GM19193 (cell line): ENCODE measurements around the gene ATP8B3.

Experiments
- POLR2A ChIP-seq: IDR thresholded peaks from 4 replicates; pipeline ENCODE4 v1.6.1; 2011; ENCODE audit not compliant: insufficient read depth, insufficient read length; ENCODE audit errors: extremely low read depth

ATP8B3 gene

DNA sequence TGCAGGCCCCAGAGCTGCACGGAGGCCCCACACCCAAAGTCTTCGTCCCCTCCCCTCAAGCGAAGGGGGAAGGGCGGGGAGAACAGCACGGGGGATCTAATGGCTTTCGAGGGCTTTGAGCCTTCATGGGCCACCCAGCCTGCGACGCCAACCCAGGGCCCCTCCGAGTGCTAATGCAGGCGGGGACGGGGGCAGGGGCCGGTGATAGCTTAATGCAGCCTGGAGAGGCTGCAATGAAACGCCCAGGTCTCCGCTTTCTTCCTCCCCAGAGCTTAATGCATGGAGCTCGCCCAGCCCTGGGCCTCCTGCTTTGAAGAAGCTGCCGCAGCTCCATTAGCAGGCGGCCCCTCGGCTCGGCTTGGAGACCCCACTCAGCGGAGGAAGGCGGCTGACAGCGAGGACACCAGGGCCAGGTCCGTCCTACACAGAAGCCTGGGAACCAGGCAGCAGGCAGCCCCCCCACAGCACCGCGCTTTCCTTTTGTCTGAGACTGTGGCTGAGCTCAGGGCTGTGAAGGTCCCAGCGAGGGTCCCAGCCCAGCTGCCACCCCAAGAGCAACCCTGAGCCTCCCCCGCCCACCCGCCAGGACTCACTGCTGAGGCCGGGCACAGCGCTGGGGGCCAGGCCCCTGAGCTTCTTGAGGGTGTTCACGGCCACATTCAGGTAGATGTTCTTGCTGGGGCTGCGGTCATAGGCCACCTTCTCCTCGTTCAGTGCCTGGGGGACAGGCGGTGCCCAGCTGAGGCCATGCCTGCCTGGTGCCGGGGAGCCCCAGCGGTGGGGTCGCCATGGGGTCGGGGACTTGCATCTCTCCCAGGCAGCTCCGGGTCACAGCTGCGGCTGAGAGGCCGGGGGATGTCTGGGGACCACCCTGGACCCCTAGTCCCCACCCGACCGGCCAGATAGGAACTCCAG is 7.5 kb upstream of the ATP8B3 start:
- no peak for TF ChIP-seq POLR2A

DNA sequence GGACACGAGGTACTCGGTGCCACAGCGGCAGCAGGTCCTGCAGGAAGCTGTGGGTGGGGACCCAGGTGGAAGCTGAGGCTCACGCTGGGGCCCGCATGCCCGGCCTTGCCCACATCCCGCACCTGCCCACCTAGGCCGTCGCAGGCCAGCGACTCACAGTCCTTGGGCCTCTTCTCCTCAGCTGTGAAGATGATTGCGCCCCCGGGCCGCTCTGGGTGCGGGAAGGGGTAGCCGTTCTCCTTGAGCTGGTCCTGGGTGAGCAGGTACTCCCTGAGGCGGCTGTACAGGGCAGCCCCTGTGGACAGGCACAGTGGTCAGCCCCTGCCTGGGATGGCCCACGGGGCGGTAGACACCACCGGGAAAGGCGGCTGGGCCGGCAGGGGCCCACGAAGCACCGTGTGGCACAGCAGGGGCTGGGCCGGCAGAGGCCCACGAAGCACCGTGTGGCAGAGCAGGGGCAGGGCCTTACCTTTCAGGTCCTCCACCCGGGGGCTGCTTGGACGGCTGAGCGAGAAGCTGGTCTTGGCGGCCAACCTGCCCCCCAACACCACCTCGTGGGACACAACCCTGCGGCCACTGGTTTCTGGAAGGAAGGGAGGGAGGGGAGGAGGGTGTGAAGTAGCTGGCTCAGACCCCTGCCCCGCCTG is 6.6 kb upstream of the ATP8B3 start:
- no peak for TF ChIP-seq POLR2A

DNA sequence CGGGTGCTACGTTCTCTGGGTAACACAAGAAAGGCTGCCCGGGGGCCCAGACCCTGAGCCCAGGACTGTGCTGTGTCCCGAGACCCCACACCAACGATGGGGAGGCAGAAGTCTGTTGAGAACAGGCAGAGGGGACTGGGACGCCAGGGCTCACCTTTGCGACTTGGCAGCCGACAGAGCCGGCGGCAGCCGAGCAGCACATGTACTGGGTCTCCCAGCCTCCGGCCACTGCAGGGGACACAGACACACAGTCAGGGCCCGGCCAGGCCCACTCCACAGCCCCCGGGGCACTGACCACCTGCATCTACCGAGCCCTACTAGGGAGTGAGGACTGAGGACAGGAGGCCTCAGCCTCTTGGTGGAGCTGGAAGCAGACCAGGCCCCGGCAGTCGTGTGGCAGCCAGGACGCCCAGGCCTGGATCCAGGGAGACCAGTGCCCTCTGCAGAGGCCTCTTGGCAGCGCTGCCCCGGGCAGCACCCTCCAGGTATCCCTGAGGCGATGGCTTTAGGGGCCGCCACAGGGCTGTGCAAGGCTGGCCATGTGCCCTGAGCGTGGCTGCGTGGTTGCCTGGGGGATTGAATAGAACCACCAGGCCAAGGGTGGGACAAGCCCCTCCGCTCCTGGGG is 5.6 kb upstream of the ATP8B3 start:
- no peak for TF ChIP-seq POLR2A

DNA sequence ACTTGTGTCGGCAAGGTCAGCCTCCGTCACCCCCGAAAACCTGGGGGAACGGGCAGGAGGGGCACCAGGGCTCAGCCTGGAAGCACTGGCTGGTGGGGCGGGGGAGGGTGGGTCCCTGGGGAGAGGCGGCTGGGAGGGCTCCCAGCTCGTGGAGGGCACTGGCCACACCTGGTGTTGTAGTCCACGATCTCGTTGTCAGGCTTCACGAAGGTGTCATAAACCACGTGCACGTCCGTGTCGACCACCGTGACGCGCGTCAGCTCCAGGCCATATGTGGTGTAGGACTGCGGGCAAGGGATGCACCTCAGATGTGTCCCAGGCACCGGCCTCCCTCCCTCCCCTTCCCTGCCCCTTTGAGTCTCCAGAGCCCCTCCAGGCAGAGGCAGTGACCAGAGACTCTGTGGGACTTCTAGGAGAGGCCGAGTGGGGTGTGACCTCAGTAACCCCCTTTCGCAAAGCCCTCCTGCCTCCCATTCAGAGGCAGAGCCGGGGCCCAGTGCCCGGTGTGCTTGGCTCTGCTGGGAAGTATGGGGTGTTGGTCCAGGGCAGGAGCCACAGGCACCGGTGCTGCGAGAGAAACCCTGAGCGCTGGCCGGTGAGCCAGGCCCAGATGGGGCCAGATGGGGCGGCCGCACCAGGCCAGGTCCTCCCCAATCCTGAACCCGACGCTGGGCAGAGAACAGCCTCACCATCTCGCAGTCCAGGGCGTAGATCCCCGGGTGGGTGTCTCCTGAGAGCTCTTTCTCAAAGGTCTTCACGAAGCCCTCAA is 4.6 kb upstream of the ATP8B3 start:
- TF ChIP-seq POLR2A = no peak

DNA sequence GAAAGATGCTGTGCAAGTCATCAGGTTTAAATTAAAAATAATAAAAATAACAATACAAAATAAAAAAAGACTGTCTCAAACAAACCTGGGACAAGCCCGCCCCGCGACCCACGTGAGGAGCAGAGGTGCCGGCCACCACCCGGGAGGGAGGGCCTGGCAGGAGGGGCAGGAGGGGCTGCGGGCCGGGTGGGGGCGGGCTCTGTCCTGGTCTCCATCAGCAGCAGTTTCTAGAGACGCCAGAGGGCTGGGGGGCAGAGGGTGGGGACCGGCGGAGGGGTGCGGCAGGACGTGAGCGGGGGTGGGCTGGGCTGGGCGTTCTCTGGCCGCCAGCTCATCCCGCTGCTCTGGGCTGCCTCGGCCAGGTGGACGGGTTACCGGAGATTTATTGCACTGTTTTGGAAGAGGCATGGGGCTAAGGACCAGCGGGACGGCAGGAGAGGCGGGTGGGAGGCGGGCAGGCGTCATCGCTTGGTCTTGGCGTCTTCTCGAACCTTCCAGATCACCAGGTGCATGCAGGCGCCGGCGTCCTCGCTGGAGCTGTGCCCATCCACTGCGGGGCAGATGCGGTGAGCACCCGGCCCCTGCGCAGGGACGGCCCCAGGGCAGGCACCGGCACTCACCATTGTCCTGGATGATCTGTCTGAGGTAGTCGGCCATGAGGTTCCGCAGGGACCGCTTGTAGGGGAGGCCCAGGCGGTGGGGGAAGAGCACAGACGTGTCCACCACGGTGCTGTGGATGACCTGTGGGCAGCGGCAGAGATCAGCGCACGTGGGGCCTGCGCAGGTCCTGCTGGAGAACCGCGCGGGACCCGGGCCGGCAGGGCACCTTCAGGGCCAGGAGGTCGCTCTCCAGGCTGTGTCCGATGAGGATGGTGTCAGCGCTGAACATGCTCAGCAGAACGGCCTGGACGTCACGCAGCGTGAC is 3.8 kb upstream of the ATP8B3 start:
- TF ChIP-seq POLR2A = no peak

DNA sequence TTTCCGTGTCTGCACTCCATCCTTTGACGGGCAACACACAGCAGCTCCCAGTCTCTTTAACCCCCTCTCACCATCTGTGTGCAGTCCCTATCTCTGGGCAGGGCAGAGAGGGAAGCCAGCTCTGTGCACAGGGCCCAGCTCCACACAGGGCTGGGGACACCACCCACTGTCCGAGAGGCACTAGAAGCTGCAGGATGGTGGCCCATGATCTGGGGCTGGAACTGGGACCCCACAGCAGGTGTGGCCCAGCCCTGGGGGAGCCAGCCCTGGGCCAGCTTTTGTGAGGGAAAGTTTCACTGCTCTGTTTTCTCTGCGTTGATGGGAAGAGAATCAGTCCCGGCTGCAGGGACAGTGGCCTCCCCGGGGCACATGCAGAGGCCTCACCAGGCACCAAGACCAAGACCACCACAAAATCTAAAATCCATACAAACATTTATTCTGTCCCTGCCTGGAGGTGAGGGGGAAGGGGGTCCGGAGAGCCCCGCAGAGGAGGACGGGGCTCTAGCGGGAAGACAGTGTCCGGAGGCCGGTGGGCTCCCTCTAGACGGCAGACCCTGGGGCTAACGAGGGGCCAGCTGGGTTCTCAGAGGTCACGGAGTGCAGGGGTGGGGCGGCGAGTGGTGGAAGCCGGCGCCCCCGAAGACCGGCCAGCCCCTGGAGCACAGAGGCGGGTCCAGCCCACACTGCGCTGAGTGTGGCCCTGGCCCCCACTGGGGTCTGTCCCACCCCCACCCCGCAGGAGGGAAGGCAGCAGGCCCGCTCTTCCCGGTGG is 2.9 kb upstream of the ATP8B3 start:
- TF ChIP-seq POLR2A = peak; percentile 10

DNA sequence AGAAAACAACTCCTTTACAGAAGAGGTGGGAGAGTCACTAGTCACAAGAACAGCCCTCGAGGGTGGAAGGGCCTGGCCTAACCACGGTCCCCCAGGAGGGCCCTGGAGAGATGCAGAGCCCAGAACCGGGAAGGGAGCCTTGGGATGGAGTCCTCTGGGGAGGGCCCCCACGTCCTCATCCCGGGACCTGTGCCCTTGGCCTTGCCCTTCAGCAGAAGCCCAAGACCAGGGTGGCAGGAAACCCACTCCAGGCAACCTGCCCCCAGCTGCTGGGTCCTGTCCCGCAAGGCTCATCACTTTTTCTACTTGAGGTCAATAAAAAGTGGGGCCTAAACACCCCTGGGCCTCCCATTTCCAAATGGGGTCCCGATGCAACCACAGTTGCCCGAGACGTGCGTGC is 2.3 kb upstream of the ATP8B3 start:
- peak; percentile 13 for TF ChIP-seq POLR2A

DNA sequence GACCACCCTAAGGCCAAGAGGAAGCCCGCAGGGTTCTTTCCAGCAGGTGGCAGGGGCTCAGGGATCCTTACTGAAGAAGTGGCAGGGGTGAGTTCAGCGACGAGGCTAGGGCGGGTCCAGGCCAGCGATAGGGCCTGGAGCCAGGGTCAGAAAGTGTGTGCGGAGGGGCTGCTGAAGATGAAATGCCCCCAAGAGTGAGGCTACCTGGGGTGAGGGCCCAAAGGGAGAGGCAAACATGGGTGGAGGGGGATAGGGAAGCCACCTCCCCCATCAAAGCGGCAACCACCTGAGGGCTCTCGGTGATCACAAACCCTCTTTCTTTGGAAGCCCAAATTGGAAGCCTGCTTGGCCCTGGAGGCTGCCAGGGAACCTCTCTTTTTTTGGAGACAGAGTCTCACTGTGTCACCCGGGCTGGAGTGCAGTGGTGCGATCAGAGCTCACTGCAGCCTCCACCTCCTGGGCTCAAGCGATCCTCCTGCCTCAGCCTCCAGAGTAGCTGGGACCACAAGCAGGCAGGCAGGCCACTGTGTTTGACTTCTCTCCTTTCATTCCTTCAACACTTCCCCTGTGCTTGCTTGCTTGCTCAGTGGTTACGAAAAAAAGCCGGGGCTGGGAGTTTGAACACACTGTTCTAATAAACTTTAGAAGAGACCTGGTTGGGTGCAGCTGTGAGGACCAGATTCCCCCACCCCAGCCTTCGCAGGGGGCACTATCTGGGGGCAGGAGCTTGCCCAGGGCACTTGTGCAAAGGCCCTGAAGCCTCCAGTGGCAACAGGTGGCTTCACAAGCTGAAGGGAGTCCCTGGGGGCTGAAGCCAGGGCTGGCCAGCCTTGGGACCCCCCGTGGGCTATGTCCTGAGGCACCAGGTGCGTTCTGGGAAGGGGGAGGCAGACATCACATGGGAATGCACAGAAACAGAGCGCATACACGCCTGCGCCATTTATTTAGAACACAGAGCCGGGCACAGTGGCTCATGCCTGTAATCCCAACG is 1.4 kb upstream of the ATP8B3 start:
- no peak for TF ChIP-seq POLR2A

DNA sequence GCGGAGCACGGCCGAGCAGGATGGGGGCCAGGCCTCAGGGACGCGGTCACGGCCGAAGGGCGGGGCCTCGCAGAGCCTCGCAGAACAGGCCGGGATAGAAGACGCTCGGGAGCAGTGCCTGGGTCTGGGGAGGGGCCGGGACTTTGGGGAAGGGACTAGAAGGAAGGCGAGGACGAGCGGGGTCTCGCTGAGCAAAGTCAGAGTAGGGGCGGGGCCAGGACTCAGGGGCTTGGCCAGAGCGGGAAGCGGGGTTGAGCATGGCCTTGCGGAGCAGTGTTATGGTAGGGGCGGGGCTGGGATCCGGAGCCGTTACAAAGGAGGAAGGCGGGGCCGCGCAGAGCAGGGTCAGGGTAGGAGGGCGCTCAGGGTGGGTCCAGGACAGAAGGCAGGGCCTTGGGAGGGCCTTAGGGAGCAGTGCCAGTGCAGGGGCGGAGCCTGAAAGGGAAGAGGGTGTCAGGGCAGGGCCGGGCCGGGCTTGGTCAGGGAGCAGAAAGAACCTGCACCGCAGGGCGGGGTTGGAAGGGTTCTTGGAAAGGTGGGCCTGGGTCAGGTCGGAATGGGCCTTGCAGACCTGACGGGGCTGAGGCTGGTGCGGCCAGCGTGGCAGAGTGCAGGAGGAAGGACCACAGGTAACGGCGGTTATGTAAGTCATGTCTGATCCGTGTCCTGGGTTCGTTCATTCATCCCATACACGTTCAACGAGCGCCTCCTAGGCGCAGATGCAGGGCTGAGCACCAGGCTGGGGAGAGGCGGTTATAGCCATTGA is 533 bp upstream of the ATP8B3 start:
- peak; percentile 50 for TF ChIP-seq POLR2A

DNA sequence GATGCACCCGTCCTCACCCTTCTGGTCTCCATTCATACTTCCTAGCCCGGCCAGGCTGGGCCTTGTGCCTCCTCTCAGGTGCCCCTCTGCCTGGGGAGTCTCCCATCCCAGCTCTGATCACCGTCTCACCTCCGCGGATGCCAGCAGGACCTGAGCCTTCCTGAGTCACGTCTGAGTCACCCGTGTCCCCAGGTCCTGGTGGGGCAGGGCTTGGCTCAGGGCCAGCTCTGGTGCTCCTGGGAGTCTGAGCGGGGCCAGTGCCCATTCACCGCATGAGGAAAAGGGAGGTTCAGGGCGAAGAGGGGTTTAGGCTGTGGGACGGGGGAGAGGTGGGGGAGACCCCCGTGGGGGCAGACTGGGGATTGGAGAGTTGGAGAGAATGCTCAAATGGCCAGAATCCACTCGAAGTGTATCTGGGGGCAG is 593 bp downstream of the ATP8B3 start:
- TF ChIP-seq POLR2A = no peak

DNA sequence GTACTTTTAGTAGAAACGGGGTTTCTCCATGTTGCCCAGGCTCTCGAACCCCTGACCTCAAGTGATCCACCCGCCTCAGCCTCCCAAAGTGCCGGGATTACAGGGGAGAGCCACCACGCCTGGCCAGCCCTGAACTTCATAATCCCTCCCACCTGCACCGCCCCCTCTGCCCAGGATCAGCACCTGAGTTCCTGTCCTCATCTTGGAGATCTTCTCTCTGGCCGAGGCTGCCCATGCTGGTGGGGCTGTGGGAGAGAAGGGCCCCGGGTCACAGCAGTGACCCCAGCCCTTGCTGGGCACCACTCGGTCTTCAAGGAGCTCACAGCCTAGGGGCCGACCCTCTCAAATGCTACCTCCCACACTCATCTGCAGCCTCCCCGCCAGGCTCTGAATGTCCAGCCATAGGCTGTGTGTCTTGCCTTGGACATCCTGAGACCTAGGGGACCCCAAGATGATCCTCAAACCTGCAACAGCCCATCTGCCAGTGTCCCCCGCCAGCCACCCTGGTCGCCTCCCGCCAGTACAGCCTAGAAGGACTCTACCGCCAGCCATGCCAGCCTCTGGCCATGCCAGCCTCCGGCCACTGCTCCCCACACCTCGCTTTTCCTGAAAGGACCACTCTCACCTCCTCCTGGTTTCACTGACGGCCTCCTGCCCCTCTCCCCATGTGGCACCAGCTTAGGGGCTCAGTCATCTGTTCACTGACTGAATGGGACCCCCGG is 1.5 kb downstream of the ATP8B3 start:
- no peak for TF ChIP-seq POLR2A
